LNCaP clone FGC (cell line): Measurements from ENCODE around the gene TRIP6.

Experiments used
- DNase-seq: peaks from one replicate; pipeline ENCODE4 v3.0.0-alpha.2; 2011; ENCODE audit warnings: low read depth
- H3K4me3 ChIP-seq: 2 replicates; pipeline ENCODE4 v1.5.1; 2011; ENCODE audit warnings: mild to moderate bottlenecking, low read depth, low read length, control low read depth
- TF ChIP-seq, protein P1 (sequence below): IDR thresholded peaks from 2 replicates; pipeline ENCODE4 v1.5.1; 2012; ENCODE audit warnings: mild to moderate bottlenecking; ENCODE audit not compliant: control insufficient read depth, insufficient read depth; ENCODE audit errors: extremely low read depth

TRIP6 gene

DNA sequence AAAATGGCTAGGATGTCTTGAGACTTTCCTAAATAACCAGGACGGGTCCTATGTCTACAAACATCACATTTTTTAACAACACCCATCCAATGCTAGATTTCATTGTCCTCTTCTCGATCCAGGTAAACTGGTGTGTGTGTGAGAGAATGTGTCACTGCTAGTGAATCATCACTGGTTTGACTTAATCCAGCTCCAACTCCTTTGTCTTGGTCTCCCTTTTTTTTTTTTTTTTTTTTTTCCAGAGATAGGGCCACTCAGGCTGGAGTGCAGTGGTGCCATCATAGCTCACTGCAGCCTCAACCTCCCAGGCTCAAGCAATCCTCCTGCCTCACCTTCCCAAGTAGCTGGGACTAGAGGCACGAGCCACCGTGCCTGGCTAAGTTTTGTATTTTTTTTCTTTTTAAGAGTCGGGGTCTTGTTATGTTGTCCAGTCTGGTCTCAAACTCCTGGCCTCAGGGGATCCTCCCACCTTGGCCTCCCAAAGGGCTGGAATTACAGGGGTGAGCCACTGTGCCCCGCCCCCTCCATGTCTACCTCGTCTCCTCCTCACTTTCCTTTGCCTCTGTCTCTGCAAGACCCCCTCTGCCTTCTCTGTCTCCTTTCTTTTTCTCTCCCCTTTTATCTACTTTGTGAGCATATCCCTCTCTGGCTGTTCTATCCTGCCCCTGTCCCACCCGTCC is 24.5 kb downstream of the TRIP6 start:
- TF ChIP-seq, protein P1, sequence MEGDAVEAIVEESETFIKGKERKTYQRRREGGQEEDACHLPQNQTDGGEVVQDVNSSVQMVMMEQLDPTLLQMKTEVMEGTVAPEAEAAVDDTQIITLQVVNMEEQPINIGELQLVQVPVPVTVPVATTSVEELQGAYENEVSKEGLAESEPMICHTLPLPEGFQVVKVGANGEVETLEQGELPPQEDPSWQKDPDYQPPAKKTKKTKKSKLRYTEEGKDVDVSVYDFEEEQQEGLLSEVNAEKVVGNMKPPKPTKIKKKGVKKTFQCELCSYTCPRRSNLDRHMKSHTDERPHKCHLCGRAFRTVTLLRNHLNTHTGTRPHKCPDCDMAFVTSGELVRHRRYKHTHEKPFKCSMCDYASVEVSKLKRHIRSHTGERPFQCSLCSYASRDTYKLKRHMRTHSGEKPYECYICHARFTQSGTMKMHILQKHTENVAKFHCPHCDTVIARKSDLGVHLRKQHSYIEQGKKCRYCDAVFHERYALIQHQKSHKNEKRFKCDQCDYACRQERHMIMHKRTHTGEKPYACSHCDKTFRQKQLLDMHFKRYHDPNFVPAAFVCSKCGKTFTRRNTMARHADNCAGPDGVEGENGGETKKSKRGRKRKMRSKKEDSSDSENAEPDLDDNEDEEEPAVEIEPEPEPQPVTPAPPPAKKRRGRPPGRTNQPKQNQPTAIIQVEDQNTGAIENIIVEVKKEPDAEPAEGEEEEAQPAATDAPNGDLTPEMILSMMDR = no peak
- H3K4me3 ChIP-seq = no peak overlapping the region
- DNase-seq = no peak

DNA sequence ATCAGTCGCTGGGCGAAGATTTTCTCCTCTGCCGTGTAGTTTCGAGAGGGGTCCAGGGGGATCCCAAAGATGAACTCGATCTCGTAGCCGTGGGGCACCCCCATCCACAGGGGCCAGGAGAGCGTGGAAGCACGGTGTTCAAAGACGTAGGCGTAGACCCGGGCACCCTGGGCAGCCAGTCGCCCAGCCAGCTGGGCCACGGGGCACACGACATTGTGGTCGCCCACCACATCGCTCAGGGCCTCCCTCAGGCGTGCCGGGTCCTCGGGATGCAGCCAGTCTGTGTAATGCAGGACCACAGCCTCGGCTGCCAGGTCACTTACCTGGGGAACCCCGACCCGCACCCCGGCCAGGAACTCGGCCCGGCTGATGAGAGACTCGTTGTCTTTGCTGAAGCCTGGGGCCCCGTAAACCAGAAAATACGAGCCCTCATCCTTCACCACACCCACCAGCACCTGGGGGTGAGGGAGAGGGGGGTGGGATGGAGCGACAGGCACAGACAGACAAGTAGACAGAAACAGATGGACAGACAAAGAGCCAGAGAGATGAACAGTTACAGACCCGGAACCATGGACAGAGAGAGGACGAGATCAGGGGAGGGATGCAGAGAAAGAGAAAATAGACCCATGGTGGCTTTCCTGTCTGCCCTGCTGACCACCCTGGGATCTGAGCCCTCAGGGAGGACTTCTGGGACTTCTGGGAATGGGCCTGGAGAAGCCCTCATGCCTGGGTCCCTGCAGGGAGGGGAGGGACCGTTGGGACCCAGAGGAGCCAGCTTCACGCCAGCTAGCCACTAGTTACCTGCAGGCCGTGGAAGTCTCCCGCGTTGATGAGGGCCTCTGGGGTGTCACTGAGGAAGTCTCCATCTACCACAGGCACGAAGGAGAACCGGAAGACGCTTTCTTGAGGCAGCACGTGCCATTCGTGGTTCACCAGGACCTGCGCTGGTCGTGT is 25.5 kb downstream of the TRIP6 start:
- no peak for DNase-seq
- no peak overlapping the region for H3K4me3 ChIP-seq
- TF ChIP-seq, protein P1 = no peak

DNA sequence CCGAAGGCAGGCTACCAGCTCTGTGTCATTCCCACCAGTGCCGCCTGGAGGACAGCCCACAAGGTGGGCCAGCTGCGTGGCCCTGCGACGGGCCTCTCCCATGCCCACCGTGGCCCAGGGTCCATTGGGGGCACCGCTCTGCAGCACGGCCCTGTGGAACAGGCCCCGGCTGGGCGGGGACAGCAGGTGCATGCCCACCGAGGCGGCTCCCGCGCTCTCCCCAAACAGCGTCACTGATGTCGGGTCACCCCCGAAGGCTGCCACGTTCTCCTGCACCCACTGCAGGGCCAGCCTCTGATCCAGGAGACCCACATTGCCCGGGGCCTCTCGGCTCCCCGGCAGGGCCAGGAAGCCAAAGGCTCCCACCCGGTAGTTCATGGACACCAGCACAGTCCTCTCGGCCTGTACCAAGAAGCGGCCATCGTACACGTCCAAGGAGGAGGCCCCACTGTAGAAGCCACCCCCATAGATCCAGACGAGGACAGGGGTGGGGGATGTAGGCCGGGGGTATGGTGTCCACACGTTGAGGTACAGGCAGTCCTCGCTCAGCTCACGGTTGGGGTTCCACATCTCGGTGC is 26.2 kb downstream of the TRIP6 start:
- TF ChIP-seq, protein P1 = no peak
- H3K4me3 ChIP-seq = no peak overlapping the region
- no peak for DNase-seq

DNA sequence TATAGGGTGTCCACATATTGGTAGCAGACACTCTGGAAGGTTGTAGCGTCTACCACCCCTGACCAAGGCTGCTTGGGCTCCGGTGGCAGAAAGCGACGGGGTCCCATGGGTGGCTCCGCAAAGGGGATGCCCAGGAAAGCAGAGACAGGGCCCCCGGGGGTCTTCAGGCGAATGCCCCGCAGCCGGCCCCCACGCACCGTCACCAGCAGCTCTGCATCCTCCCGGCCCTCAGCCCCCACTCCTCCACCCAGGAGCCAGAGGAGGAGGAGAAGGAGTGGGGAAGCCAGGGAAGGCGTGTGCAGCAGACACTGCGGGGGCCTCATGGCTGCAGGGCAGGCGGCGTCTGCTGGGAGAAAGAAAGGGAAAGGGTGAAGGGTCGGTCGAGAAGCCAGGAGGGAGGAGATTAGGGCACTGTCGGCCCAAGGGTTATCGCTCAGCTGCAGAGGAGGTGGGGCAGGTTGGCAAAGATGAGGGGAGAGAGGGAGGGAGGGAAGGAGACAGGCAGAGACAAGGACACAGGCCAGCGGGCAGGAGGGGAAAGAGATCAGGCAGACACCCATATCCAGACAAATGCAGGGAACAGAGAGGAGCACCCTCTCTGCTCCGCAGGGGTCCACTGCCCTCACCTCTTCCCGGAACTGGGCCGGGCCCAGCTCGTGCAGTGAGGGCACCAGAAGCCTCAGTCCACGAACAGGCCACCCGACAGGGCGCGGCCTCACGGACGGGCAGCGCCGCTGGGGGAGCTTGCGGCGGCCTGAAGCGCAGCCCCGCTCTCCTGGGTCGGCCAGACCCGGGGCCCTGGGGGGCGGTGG is 26.9 kb downstream of the TRIP6 start:
- TF ChIP-seq, protein P1 = no peak
- no peak for DNase-seq
- H3K4me3 ChIP-seq = no peak overlapping the region

DNA sequence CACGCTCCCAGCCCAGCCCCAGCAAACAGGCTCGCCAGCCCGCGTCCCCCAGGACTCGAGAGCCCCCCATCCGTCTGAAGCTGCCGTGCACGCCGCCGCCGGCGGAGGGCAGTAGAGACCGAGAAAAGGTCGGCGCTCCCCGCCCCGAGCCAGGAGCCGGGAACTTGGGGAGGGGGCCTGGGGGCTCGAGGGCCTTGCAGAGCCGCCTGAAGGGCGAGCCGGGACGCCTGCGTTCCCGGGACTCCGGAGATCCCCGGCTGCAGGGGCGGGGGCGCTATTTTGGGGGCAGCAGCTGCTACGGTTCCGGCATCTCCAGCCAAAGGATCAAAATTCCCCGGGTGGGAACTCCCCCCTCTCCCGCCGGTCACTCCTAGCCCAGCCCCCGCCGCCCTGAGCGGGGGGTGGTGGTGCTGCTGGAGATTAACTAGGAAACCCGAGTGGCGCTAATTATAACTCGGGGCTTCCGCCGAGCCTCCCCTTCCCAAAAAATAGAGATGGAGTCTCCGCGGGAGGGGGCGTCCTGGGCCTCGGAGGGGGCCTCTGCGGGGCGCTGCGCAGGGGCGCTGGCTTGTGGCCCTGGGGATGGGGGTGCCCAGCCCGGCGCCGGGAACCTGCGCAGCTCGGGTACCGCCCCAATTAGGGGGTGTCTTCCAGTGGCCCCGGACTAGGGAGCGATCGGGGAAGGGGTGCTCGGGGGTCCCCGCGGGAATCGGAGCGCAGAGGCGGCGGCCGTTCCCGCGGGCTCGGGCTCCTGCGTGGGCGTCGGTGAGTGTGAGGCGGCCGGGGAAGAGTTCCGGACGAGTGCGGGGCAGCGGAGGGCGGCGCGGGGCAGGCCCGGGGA is 27.9 kb downstream of the TRIP6 start:
- TF ChIP-seq, protein P1 = peak; percentile 92
- DNase-seq = no peak
- H3K4me3 ChIP-seq = no peak overlapping the region

DNA sequence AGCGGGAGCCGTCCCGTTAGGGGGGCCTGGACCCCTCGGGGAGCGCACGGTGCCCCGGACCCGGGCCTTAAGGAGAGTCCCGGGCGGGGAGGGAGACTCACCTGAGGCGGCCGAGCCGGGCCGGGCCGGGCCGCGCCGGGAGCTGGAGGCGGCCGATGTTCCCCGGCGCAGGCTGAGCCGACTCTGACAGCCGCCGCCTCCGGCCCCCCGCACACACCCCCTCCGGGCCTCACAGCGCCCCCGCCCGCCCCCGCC is 28.4 kb downstream of the TRIP6 start, which contains the start of gene ACHE:
Gene ACHE, minus strand, starts transcription at position 188 of the 255 bp plus-strand sequence. CDS start 1,656 bp downstream, outside the sequence.
- H3K4me3 ChIP-seq = no peak within 1 kb of the TSS
- TF ChIP-seq, protein P1 = no peak
- no peak for DNase-seq
